WTC11 (cell line): Measurements from ENCODE around the gene OBI1. TPM values are rescaled to one million over a fixed set of nuclear protein-coding genes. Genes with fewer than 3 reads are reported as not detected.

Experiments
- ATAC-seq: fragments of 200-7000 bp; cut with Tn5 transposase; 2 replicates; pipeline ENCODE4 v1.10.0; 2021; ENCODE audit warnings: mild to moderate bottlenecking, moderate library complexity
- CTCF ChIA-PET: fragments of 300-600 bp; sonication (Branson Sonifier 250); formaldehyde crosslinking; loops from one replicate; lab custom pipeline; 2021; ENCODE audit warnings: antibody characterized with exemption; lab: Charles Lee
- POLR2A ChIA-PET: fragments of 350-600 bp; sonication (Branson Sonifier 250); formaldehyde crosslinking; loops from one replicate; lab custom pipeline; 2021; ENCODE audit warnings: antibody characterized with exemption; lab: Charles Lee
- DNase-seq: peaks from one replicate; pipeline ENCODE4 v3.0.0; 2021; ENCODE audit warnings: low spot score
- H3K27ac Mint-ChIP-seq: 2 replicates; pipeline ENCODE4 v1.8.0; 2021; ENCODE audit warnings: mixed read lengths
- H3K27me3 Mint-ChIP-seq: 2 replicates; pipeline ENCODE4 v1.8.0; 2021; ENCODE audit warnings: low read depth, mild to moderate bottlenecking, moderate library complexity, mixed read lengths
- H3K36me3 Mint-ChIP-seq: 2 replicates; pipeline ENCODE4 v1.8.0; 2021; ENCODE audit warnings: mixed read lengths
- H3K4me1 Mint-ChIP-seq: 2 replicates; pipeline ENCODE4 v1.8.0; 2022; ENCODE audit warnings: mixed read lengths
- H3K4me3 Mint-ChIP-seq: 2 replicates; pipeline ENCODE4 v1.8.0; 2021; ENCODE audit warnings: mild to moderate bottlenecking, moderate library complexity, mixed read lengths
- H3K9me3 Mint-ChIP-seq: 2 replicates; pipeline ENCODE4 v1.8.0; 2021; ENCODE audit warnings: mixed read lengths
- ATF1 ChIP-seq: sonication (generic); formaldehyde crosslinking; IDR thresholded peaks from 2 replicates; pipeline ENCODE4 v1.8.1; 2023; ENCODE audit warnings: mild to moderate bottlenecking, moderate library complexity, missing genetic modification reagents
- CDX4 ChIP-seq: fragments of 250-450 bp; sonication (Bioruptor Pico); IDR thresholded peaks from 2 replicates; pipeline ENCODE4 v1.9.0; 2021; ENCODE audit warnings: moderate library complexity, mild to moderate bottlenecking, inconsistent platforms, borderline replicate concordance
- FOXP4 ChIP-seq: sonication (generic); formaldehyde crosslinking; IDR thresholded peaks from 2 replicates; pipeline ENCODE4 v1.8.0; 2022; ENCODE audit warnings: mild to moderate bottlenecking, missing genetic modification reagents
- GABPB1 ChIP-seq: sonication (generic); formaldehyde crosslinking; IDR thresholded peaks from 2 replicates; pipeline ENCODE4 v1.8.1; 2023; ENCODE audit warnings: mild to moderate bottlenecking, missing genetic modification reagents
- GRHL2 ChIP-seq: fragments of 250-450 bp; sonication (Bioruptor Pico); IDR thresholded peaks from 2 replicates; pipeline ENCODE4 v1.8.0; 2022; ENCODE audit warnings: mild to moderate bottlenecking, moderate library complexity; ENCODE audit not compliant: insufficient replicate concordance, severe bottlenecking
- NFE2L1 ChIP-seq: sonication (generic); formaldehyde crosslinking; IDR thresholded peaks from 2 replicates; pipeline ENCODE4 v1.8.1; 2023; ENCODE audit warnings: missing genetic modification reagents
- NFYB ChIP-seq: sonication (generic); formaldehyde crosslinking; conservative IDR thresholded peaks from 2 replicates; pipeline ENCODE4 v1.8.0; 2022; ENCODE audit warnings: low read depth, missing genetic modification reagents
- NR1H2 ChIP-seq: sonication (generic); formaldehyde crosslinking; IDR thresholded peaks from 2 replicates; pipeline ENCODE4 v1.9.0; 2021; ENCODE audit warnings: mild to moderate bottlenecking, moderate library complexity, missing genetic modification reagents
- NR2C2 ChIP-seq: sonication (generic); formaldehyde crosslinking; IDR thresholded peaks from 2 replicates; pipeline ENCODE4 v1.8.0; 2022; ENCODE audit warnings: mild to moderate bottlenecking, missing genetic modification reagents
- NR3C1 ChIP-seq: sonication (generic); formaldehyde crosslinking; conservative IDR thresholded peaks from 2 replicates; pipeline ENCODE4 v1.8.1; 2023; ENCODE audit warnings: low read depth, mild to moderate bottlenecking, missing genetic modification reagents
- SP1 ChIP-seq: sonication (generic); formaldehyde crosslinking; conservative IDR thresholded peaks from 2 replicates; pipeline ENCODE4 v1.8.1; 2022; ENCODE audit warnings: missing genetic modification reagents
- TP53 ChIP-seq: sonication (generic); formaldehyde crosslinking; IDR thresholded peaks from 2 replicates; pipeline ENCODE4 v1.8.1; 2023; ENCODE audit warnings: mild to moderate bottlenecking, missing genetic modification reagents
- USF1 ChIP-seq: sonication (generic); formaldehyde crosslinking; IDR thresholded peaks from 2 replicates; pipeline ENCODE4 v1.8.0; 2022; ENCODE audit warnings: mild to moderate bottlenecking, missing genetic modification reagents
- ZNF232 ChIP-seq: sonication (generic); formaldehyde crosslinking; IDR thresholded peaks from 2 replicates; pipeline ENCODE4 v1.8.0; 2022; ENCODE audit warnings: mild to moderate bottlenecking, missing genetic modification reagents
- ZNF317 ChIP-seq: sonication (generic); formaldehyde crosslinking; IDR thresholded peaks from 2 replicates; pipeline ENCODE4 v1.8.1; 2023; ENCODE audit warnings: low read depth, mild to moderate bottlenecking, moderate library complexity, missing genetic modification reagents, borderline replicate concordance
- total RNA-seq: library from RNA; stranded (reverse); gene quantifications from 3 replicates; pipeline ENCODE4 v1.2.3, GENCODE V29; 2021
- TF ChIP-seq, protein P1 (sequence below): sonication (generic); formaldehyde crosslinking; IDR thresholded peaks from 2 replicates; pipeline ENCODE4 v1.8.0; 2023; ENCODE audit warnings: mild to moderate bottlenecking, missing genetic modification reagents
- TF ChIP-seq, protein P2 (sequence below): fragments of 250-450 bp; sonication (Bioruptor Pico); conservative IDR thresholded peaks from 2 replicates; pipeline ENCODE4 v1.9.0; 2021; ENCODE audit warnings: mild to moderate bottlenecking
- TF ChIP-seq, protein P3 (sequence below): sonication (generic); formaldehyde crosslinking; IDR thresholded peaks from 2 replicates; pipeline ENCODE4 v1.8.1; 2023; ENCODE audit warnings: mild to moderate bottlenecking, moderate library complexity, missing genetic modification reagents
- TF ChIP-seq, protein P4 (sequence below): sonication (generic); formaldehyde crosslinking; conservative IDR thresholded peaks from 2 replicates; pipeline ENCODE4 v1.8.1; 2023; ENCODE audit warnings: mild to moderate bottlenecking, low read depth, missing genetic modification reagents, moderate library complexity

The OBI1 gene
- total RNA-seq, 1 experiment from 2014 or later: 13.4 TPM

GRCh38 chr13:78576261-78576660, 82.7 kb downstream of the OBI1 start:
- no peak for ATAC-seq
- Mint-ChIP-seq H3K36me3 (no peaks in the 10 kb centered on the region), H3K4me3 (no peak overlapping the region), H3K4me1 (no peaks in the 10 kb centered on the region), H3K9me3 (no peaks in the 10 kb centered on the region), H3K27me3 (peaks cover 3% of the 10 kb centered on the region; the same call in 1 of the 2 replicates), H3K27ac (no peak overlapping the region)
- no peak for DNase-seq
- ChIA-PET CTCF (interaction anchor here (1.0 kb wide), 1 partner anchor 11 kb away, joined by 3 read pairs; no protein-coding TSS in a partner anchor), POLR2A (no interaction called here)
- TF ChIP-seq, protein P1, sequence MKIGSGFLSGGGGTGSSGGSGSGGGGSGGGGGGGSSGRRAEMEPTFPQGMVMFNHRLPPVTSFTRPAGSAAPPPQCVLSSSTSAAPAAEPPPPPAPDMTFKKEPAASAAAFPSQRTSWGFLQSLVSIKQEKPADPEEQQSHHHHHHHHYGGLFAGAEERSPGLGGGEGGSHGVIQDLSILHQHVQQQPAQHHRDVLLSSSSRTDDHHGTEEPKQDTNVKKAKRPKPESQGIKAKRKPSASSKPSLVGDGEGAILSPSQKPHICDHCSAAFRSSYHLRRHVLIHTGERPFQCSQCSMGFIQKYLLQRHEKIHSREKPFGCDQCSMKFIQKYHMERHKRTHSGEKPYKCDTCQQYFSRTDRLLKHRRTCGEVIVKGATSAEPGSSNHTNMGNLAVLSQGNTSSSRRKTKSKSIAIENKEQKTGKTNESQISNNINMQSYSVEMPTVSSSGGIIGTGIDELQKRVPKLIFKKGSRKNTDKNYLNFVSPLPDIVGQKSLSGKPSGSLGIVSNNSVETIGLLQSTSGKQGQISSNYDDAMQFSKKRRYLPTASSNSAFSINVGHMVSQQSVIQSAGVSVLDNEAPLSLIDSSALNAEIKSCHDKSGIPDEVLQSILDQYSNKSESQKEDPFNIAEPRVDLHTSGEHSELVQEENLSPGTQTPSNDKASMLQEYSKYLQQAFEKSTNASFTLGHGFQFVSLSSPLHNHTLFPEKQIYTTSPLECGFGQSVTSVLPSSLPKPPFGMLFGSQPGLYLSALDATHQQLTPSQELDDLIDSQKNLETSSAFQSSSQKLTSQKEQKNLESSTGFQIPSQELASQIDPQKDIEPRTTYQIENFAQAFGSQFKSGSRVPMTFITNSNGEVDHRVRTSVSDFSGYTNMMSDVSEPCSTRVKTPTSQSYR (CRISPR knock-in tag): no peak
- TF ChIP-seq NR2C2 (no peak), NR1H2 (no peak), ATF1 (CRISPR knock-in tag) (no peak), SP1 (CRISPR knock-in tag) (no peak), ZNF317 (CRISPR knock-in tag) (no peak), NFYB (CRISPR knock-in tag) (no peak), GRHL2 (CRISPR knock-in tag) (no peak), NR3C1 (CRISPR knock-in tag) (no peak), FOXP4 (CRISPR knock-in tag) (no peak), NFE2L1 (CRISPR knock-in tag) (no peak), CDX4 (no peak), TP53 (no peak), GABPB1 (CRISPR knock-in tag) (no peak), USF1 (CRISPR knock-in tag) (no peak), ZNF232 (no peak)
- TF ChIP-seq, protein P2, sequence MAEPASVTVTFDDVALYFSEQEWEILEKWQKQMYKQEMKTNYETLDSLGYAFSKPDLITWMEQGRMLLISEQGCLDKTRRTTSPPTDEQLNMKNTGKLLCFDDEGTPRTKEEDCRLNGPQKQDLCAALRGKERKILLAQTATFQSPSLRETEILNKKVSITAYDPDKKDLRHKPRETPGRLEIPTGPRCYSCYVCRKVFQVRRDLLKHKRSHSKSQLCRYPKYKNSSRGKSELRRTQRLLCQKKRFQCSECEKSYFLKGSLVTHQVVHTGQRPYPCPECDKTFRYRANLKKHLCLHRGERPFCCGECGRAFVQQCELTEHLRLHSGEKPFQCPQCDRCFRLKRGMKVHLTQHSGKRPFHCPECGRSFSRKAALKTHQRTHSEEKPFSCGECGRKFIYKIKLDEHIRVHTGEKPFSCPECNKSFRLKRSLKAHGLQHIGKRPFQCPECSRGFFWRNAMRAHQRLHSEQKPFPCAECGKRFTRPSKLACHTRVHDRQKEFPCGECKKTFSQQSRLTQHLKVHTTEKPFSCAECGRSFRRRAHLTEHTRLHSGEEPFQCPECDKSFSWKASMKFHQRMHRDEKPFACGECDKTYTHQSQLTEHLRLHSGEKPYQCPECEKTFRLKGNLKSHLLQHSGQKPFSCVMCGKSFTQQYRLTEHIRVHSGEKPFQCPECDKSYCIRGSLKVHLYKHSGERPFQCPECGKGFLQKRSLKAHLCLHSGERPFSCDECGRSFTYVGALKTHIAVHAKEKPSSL (CRISPR knock-in tag): no peak
- TF ChIP-seq, protein P3, sequence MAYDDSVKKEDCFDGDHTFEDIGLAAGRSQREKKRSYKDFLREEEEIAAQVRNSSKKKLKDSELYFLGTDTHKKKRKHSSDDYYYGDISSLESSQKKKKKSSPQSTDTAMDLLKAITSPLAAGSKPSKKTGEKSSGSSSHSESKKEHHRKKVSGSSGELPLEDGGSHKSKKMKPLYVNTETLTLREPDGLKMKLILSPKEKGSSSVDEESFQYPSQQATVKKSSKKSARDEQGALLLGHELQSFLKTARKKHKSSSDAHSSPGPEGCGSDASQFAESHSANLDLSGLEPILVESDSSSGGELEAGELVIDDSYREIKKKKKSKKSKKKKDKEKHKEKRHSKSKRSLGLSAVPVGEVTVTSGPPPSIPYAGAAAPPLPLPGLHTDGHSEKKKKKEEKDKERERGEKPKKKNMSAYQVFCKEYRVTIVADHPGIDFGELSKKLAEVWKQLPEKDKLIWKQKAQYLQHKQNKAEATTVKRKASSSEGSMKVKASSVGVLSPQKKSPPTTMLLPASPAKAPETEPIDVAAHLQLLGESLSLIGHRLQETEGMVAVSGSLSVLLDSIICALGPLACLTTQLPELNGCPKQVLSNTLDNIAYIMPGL (CRISPR knock-in tag): no peak
- TF ChIP-seq, protein P4, sequence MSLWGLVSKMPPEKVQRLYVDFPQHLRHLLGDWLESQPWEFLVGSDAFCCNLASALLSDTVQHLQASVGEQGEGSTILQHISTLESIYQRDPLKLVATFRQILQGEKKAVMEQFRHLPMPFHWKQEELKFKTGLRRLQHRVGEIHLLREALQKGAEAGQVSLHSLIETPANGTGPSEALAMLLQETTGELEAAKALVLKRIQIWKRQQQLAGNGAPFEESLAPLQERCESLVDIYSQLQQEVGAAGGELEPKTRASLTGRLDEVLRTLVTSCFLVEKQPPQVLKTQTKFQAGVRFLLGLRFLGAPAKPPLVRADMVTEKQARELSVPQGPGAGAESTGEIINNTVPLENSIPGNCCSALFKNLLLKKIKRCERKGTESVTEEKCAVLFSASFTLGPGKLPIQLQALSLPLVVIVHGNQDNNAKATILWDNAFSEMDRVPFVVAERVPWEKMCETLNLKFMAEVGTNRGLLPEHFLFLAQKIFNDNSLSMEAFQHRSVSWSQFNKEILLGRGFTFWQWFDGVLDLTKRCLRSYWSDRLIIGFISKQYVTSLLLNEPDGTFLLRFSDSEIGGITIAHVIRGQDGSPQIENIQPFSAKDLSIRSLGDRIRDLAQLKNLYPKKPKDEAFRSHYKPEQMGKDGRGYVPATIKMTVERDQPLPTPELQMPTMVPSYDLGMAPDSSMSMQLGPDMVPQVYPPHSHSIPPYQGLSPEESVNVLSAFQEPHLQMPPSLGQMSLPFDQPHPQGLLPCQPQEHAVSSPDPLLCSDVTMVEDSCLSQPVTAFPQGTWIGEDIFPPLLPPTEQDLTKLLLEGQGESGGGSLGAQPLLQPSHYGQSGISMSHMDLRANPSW: no peak
